ENCODE measurements around the gene QRFP. TPM values are rescaled to one million over a fixed set of nuclear protein-coding genes. Genes with fewer than 3 reads are reported as not detected.
A peak's percentile ranks its signal among the peaks of the same experiment; 100 is the strongest.

The QRFP gene
- total RNA-seq, 1 experiment from 2014 or later: not detected

- ATAC-seq: no peak
- no peak overlapping the region for H2AFZ ChIP-seq (ENCODE audit: low read depth, low read length, poor library complexity, severe bottlenecking)
- intact Hi-C loops (cut with micrococcal nuclease): no loop called here
Observed at GRCh38 chr9:130935648-130936271, 39.1 kb upstream of the QRFP start.

More at GRCh38 chr9:130935648-130936271, 39.1 kb upstream of the QRFP start:
- Histone ChIP-seq H4K20me1 (ENCODE audit: insufficient read depth) (no peaks in the 10 kb centered on the region), H3K9me2 (ENCODE audit: insufficient read depth) (no peaks in the 10 kb centered on the region), H3K79me2 (ENCODE audit: insufficient read depth, low read length) (no peaks in the 10 kb centered on the region), H3K9ac (ENCODE audit: low read length) (peak overlapping the region; percentile 25; the same call in 1 of the 2 replicates), H3K9me3 (ENCODE audit: control insufficient read depth in 1 of 2, insufficient read depth in 1 of 2, low read depth in 1 of 2, low read length in 2 of 2) (no peaks in the 10 kb centered on the region), H3K27me3 (ENCODE audit: insufficient read depth, low read length) (no peaks in the 10 kb centered on the region), H3K27ac (ENCODE audit: low read depth, low read length) (peak overlapping the region; percentile 43), H3K4me3 (replicated peaks in 1 of 2; ENCODE audit: low read depth in 1 of 2, low read length in 2 of 2) (no peak overlapping the region), H3K36me3 (ENCODE audit: control insufficient read depth in 1 of 2, insufficient read depth in 2 of 2, low read length in 2 of 2) (no peaks in the 10 kb centered on the region), H3K4me2 (ENCODE audit: low read length) (peak overlapping the region; percentile 93), H3K4me1 (ENCODE audit: control insufficient read depth in 1 of 2, insufficient read depth in 2 of 2, low read length in 2 of 2) (peaks cover 27 to 50% of the 10 kb centered on the region in 2 experiments)
- DNase-seq (ENCODE audit: low read depth, low spot score): no peak
- no TSS peak for BruUV-seq (replicated peaks)
- RAD21 ChIA-PET (ENCODE audit: low non-redundant PET in 1 of 2, low total read pairs in 2 of 2, uncharacterized antibody in 2 of 2, unreplicated experiment in 2 of 2): no interaction called here
- CTCF ChIA-PET: interaction anchor here (1.4 kb wide), 1 partner anchor 63 kb away, joined by 5 read pairs; no protein-coding TSS in a partner anchor
- POLR2A ChIA-PET: interaction anchor here (1.1 kb wide), 1 partner anchor 9 kb away, joined by 3 read pairs; no protein-coding TSS in a partner anchor
- TF ChIP-seq ZNF274 (IDR thresholded peaks at IDR 0.05; ENCODE audit: low read depth, low read length) (no peak), YY1 (IDR thresholded peaks at IDR 0.05; ENCODE audit: extremely low read depth, insufficient replicate concordance, low read depth, low read length) (no peak), CEBPB (IDR thresholded peaks at IDR 0.05; ENCODE audit: low read depth) (no peak), RAD21 (IDR thresholded peaks at IDR 0.05; ENCODE audit: low read depth) (no peak), EZH2 (IDR thresholded peaks at IDR 0.05) (no peak), ELF1 (IDR thresholded peaks at IDR 0.05; ENCODE audit: borderline replicate concordance, low read depth) (no peak), SRF (IDR thresholded peaks at IDR 0.05; ENCODE audit: low read depth) (no peak), CBX3 (IDR thresholded peaks at IDR 0.05; ENCODE audit: low read depth) (no peak), TCF7L2 (IDR thresholded peaks at IDR 0.05; ENCODE audit: borderline replicate concordance, extremely low read depth, insufficient read depth, insufficient read length) (no peak), ZBTB33 (IDR thresholded peaks at IDR 0.05; ENCODE audit: extremely low read depth, insufficient replicate concordance, low read length) (no peak), EZH2phosphoT487 (IDR thresholded peaks at IDR 0.05; ENCODE audit: borderline replicate concordance) (no peak), CTCF (IDR thresholded peaks at IDR 0.05 in 2 of 3, conservative IDR thresholded peaks at IDR 0.05 in 1 of 3; ENCODE audit: borderline replicate concordance in 1 of 3, insufficient read depth in 1 of 3, low read depth in 2 of 3, low read length in 2 of 3) (no peak)
